Natural killer cell (primary cell): ENCODE data around the gene OR2Y1. TPM values are rescaled to one million over a fixed set of nuclear protein-coding genes. Genes with fewer than 3 reads are reported as not detected.
"Not testable (repeated sequence)": the region's sequence is repeated elsewhere in the genome, so short reads cannot be mapped to it uniquely, and the experiment has no call there.

Experiments
- ATAC-seq, 3 donors: fragments of 150-1000 bp in 2 of 3; fragments of 200-7000 bp in 1 of 3; cut with Tn5 transposase; 1 replicate in 1 of 3; 2 replicates in 2 of 3; pipeline ENCODE4 v1.10.0; 2021; ENCODE audit warnings: mild to moderate bottlenecking in 2 of 3, moderate library complexity in 2 of 3
- DNase-seq, 2 donors: peaks; one replicate each; pipeline versions ENCODE4 v3.0.0 to v3.0.0-alpha.2; 2013 to 2021; ENCODE audit warnings: mixed read lengths in 1 of 2
- H3K27ac ChIP-seq: one replicate; pipeline ENCODE4 v1.5.1; 2013; ENCODE audit warnings: mild to moderate bottlenecking, low read length
- H3K27me3 ChIP-seq: one replicate; pipeline ENCODE4 v1.6.1; 2013; ENCODE audit warnings: low read length; ENCODE audit not compliant: control insufficient read depth, insufficient read depth
- H3K36me3 ChIP-seq: one replicate; pipeline ENCODE4 v1.6.1; 2013; ENCODE audit warnings: low read length; ENCODE audit not compliant: control insufficient read depth, insufficient read depth
- H3K4me1 ChIP-seq: one replicate; pipeline ENCODE4 v1.6.1; 2013; ENCODE audit warnings: low read length; ENCODE audit not compliant: control insufficient read depth, insufficient read depth
- H3K4me3 ChIP-seq: one replicate; pipeline ENCODE4 v1.5.1; 2013; ENCODE audit warnings: low read length
- H3K9me3 ChIP-seq: one replicate; pipeline ENCODE4 v1.6.1; 2013; ENCODE audit warnings: low read length; ENCODE audit not compliant: control insufficient read depth, insufficient read depth
- H3K27ac Mint-ChIP-seq, 2 donors: one replicate each; pipeline ENCODE4 v1.8.0; 2022; ENCODE audit warnings: mild to moderate bottlenecking in 2 of 2, mixed read lengths in 2 of 2, moderate library complexity in 1 of 2
- H3K27me3 Mint-ChIP-seq, 2 donors: one replicate each; pipeline ENCODE4 v1.8.0; 2022; ENCODE audit warnings: low read depth in 2 of 2, mixed read lengths in 2 of 2
- H3K36me3 Mint-ChIP-seq: one replicate; pipeline ENCODE4 v1.8.0; 2022; ENCODE audit warnings: mixed read lengths
- H3K4me1 Mint-ChIP-seq, 2 donors: one replicate each; pipeline ENCODE4 v1.8.0; 2022; ENCODE audit warnings: mixed read lengths in 2 of 2
- H3K4me3 Mint-ChIP-seq: one replicate; pipeline ENCODE4 v1.8.0; 2022; ENCODE audit warnings: mild to moderate bottlenecking, moderate library complexity, mixed read lengths
- H3K9me3 Mint-ChIP-seq, 2 donors: one replicate each; pipeline ENCODE4 v1.8.0; 2022; ENCODE audit warnings: mixed read lengths in 2 of 2
- CTCF ChIP-seq: fragments of 200-600 bp; IDR thresholded peaks from one replicate; pipeline ENCODE4 v1.8.0; 2022; ENCODE audit warnings: antibody characterized with exemption
- WGBS: methylation state at CpG from one replicate; pipeline ENCODE4 v1.1.7; 2013; ENCODE audit warnings: missing lambda C conversion rate; ENCODE audit not compliant: insufficient coverage; 5-methylcytosine and 5-hydroxymethylcytosine counted together
- intact Hi-C: fragments of 100-400 bp; cut with micrococcal nuclease; formaldehyde crosslinking; loops from one replicate; pipeline ENCODE4 v1.14.2; 2022
- total RNA-seq, 4 donors: library from RNA; stranded (reverse); fragments of 120-200 nt in 1 of 4; gene quantifications; one replicate each; pipeline versions ENCODE4 v1.2.3 to v1.2.4, GENCODE V29; 2013 to 2022

The OR2Y1 gene
- not detected for total RNA-seq
- not detected for total RNA-seq (2013)

- no peak within 1 kb of the TSS for H3K27ac Mint-ChIP-seq
- Histone ChIP-seq H3K4me3 (no peak within 1 kb of the TSS), H3K36me3 (no peaks in the 10 kb centered on the region), H3K27me3 (peaks cover 11% of the 10 kb centered on the region), H3K4me1 (no peaks in the 10 kb centered on the region), H3K27ac (no peak within 1 kb of the TSS), H3K9me3 (no peaks in the 10 kb centered on the region)
- no peak within 1 kb of the TSS for H3K4me3 Mint-ChIP-seq
- 100% methylated on average over 2 of the region's 2 CpGs for WGBS
- DNase-seq, result no peak
- TF ChIP-seq CTCF, result no peak
- peaks cover 15 to 36% of the 10 kb centered on the region in 2 donors for H3K27me3 Mint-ChIP-seq
- no peaks in the 10 kb centered on the region for H3K4me1 Mint-ChIP-seq
- H3K9me3 Mint-ChIP-seq, result no peaks in the 10 kb centered on the region
- intact Hi-C loops, result no loop called here
- H3K36me3 Mint-ChIP-seq, result no peaks in the 10 kb centered on the region
- no peak for ATAC-seq
Measured at GRCh38 chr5:180739958-180740357, at the start of gene OR2Y1. OR2Y1 (minus strand) TSS chr5:180740058; CDS start chr5:180740058, 0 bp downstream.

DNA sequence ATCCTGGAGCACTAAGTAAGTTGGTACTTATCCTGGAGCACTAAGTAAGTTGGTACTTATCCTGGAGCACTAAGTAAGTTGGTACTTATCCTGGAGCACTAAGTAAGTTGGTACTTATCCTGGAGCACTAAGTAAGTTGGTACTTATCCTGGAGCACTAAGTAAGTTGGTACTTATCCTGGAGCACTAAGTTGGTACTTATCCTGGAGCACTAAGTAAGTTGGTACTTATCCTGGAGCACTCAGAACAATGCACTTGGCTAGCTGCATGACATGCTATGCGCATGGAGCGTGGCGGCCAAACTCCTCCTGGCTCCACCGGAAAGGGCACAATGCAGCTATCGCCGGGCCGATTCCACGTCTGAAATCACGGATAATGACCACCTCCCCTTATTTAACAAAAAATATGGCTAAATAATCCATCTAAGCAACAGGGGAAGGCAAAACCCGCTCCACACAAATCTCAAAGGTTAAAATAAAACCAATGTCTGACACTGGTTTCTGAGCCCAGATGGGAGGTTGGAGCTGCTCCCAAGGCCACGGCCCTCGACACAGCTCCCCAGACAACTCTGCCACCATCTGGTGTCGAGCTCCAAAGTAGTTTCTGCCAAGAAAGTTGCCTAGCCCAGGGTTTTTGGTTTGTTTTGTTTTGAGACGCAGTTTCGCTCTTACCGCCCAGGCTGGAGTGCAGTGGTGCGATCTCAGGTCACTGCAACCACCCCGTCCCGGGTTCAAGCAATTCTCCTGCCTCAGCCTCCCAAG is 49.0 kb upstream of the OR2Y1 start:
- H3K4me3 Mint-ChIP-seq, DNase-seq, ATAC-seq, H3K27ac ChIP-seq, H3K36me3 Mint-ChIP-seq, H3K4me3 ChIP-seq, H3K27me3 ChIP-seq, H3K27me3 Mint-ChIP-seq, H3K9me3 ChIP-seq, H3K9me3 Mint-ChIP-seq, intact Hi-C loops: not testable (repeated sequence)
- Histone ChIP-seq H3K4me1 (peaks cover 16% of the 10 kb centered on the region), H3K36me3 (peaks cover 46% of the 10 kb centered on the region)
- WGBS, result 91% methylated on average over 19 of the region's 19 CpGs
- H3K4me1 Mint-ChIP-seq, result peaks cover 31 to 56% of the 10 kb centered on the region in 2 donors
- H3K27ac Mint-ChIP-seq, result peak overlapping the region in 1 of 2 donors; percentile 69

DNA sequence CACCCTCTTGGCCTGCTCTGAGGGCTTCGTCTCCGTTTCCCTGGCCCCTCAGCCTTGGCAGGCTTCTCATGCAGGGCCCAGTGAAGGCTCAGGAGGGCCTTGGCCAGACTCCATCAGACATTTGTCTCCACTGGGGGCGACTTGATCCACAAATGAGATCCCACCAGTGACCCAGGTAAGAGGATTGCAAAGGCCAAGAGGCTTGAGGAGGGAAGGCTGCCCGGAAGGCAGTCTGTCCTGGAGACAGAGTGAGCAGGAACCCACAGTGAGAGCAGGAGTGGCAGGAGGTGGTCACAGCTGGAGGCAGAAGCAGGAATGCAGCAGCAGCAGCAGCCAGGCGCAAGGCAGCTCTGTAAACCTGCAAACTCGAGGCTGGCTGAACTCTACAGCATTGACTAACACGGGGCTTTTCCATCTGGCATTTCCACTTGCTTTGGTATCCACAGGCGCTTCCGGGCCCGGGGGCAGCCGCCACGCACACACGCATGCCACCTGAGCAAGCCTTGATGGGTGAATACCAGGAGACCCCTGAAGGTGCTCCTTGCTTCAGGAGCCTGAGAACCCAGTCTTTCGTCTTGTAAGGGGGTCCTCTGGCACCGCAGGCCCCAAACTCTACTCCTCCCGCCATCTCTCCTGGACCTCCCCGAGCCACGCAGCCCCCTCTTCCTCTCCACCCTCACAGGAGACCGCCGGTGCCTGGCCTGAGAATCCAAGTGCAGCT is 48.0 kb upstream of the OR2Y1 start:
- peaks cover 21 to 49% of the 10 kb centered on the region in 2 donors for H3K4me1 Mint-ChIP-seq
- H3K4me3 ChIP-seq, result no peak overlapping the region
- peaks cover 37% of the 10 kb centered on the region for H3K36me3 ChIP-seq
- no peak overlapping the region for H3K27ac ChIP-seq
- H3K4me3 Mint-ChIP-seq, result no peak overlapping the region
- intact Hi-C loops, result no loop called here
- H3K4me1 ChIP-seq, result peaks cover 13% of the 10 kb centered on the region
- H3K9me3 Mint-ChIP-seq, result no peaks in the 10 kb centered on the region
- no peaks in the 10 kb centered on the region for H3K27me3 Mint-ChIP-seq
- H3K27me3 ChIP-seq, result no peaks in the 10 kb centered on the region
- H3K36me3 Mint-ChIP-seq, result no peaks in the 10 kb centered on the region
- ATAC-seq (no peak), DNase-seq (no peak)
- no peak for TF ChIP-seq CTCF
- H3K9me3 ChIP-seq, result no peaks in the 10 kb centered on the region
- H3K27ac Mint-ChIP-seq, result peak overlapping the region; percentile 69 to 80
- WGBS, result 91% methylated on average over 20 of the region's 20 CpGs
